DOHH2 (cell line): ENCODE data around the gene ITGBL1.

Experiments used
- CTCF ChIP-seq: fragments of 200-600 bp; sonication (generic); IDR thresholded peaks from one replicate; pipeline ENCODE4 v1.5.1; 2014; ENCODE audit warnings: antibody characterized with exemption, mild to moderate bottlenecking, low read depth, low read length; ENCODE audit not compliant: poor library complexity, severe bottlenecking
- EZH2phosphoT487 ChIP-seq: fragments of 200-600 bp; sonication (generic); IDR thresholded peaks from 2 replicates; pipeline ENCODE4 v1.6.1; 2017; ENCODE audit warnings: borderline replicate concordance, mild to moderate bottlenecking, antibody characterized with exemption, low read length, moderate library complexity, mixed read lengths

DNA sequence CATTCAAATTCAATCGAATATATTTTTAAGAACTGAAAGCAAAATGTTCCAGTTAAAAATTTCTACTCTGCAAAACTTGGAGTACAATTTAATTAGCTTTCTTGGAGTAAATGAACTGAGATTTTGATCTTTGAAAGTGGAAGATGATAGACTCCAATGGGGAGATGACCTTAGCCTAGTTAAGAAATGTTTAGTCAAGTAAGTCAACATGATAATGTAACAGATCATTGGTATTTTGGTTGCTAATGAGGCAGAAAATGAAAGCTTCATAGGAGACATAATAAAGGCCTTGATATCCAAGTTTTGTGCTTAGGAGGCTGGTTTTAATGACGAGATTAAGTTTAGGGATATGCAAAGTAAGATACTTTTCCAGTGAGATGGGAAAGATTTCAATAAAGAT is 181.7 kb downstream of the ITGBL1 start:
- TF ChIP-seq CTCF, result no peak
- no peak for TF ChIP-seq EZH2phosphoT487
